Neural cell (in vitro differentiated cells): ENCODE results near the gene SLC22A23. TPM values are rescaled to one million over a fixed set of nuclear protein-coding genes. Genes with fewer than 3 reads are reported as not detected.

Experiments used
- H2AFZ ChIP-seq: fragments of 200-600, 300-800 bp; sonication (generic), shearing (Covaris generic); 2 replicates; pipeline ENCODE4 v1.6.0; 2014; ENCODE audit warnings: low read depth, mild to moderate bottlenecking, antibody characterized with exemption, low read length, moderate library complexity
- H3F3A ChIP-seq: fragments of 200-600 bp; shearing (Covaris generic); 2 replicates; pipeline ENCODE4 v1.6.1; 2016; ENCODE audit warnings: mild to moderate bottlenecking, moderate library complexity, mixed read lengths, antibody characterized with exemption, low read length; ENCODE audit not compliant: insufficient read depth, poor library complexity, severe bottlenecking
- H3K27ac ChIP-seq: fragments of 200-600, 300-800 bp; sonication (generic), shearing (Covaris generic); 2 replicates; pipeline ENCODE4 v1.5.1; 2014; ENCODE audit warnings: mild to moderate bottlenecking, low read length, moderate library complexity
- H3K27me3 ChIP-seq: fragments of 300-800, 200-600 bp; sonication (generic), shearing (Covaris generic); 2 replicates; pipeline ENCODE4 v1.6.0; 2014; ENCODE audit warnings: mild to moderate bottlenecking, low read depth, low read length, moderate library complexity; ENCODE audit not compliant: insufficient read depth
- H3K36me3 ChIP-seq: fragments of 300-800, 200-600 bp; sonication (generic), shearing (Covaris generic); 2 replicates; pipeline ENCODE4 v1.5.1; 2014; ENCODE audit warnings: mild to moderate bottlenecking, antibody characterized with exemption, low read length, moderate library complexity; ENCODE audit not compliant: insufficient read depth
- H3K4me2 ChIP-seq: fragments of 300-800, 200-600 bp; sonication (generic), shearing (Covaris generic); 2 replicates; pipeline ENCODE4 v1.6.0; 2014; ENCODE audit warnings: mild to moderate bottlenecking, low read length
- H3K4me3 ChIP-seq: fragments of 300-800, 200-600 bp; sonication (generic), shearing (Covaris generic); 2 replicates; pipeline ENCODE4 v1.5.1; 2014; ENCODE audit warnings: mild to moderate bottlenecking, low read length, moderate library complexity
- H3K79me2 ChIP-seq: fragments of 200-600 bp; shearing (Covaris generic); replicated peaks from 2 replicates; pipeline ENCODE4 v1.6.0; 2014; ENCODE audit warnings: mild to moderate bottlenecking, low read length, moderate library complexity; ENCODE audit not compliant: insufficient read depth
- H3K9ac ChIP-seq: fragments of 300-800, 200-600 bp; sonication (generic), shearing (Covaris generic); 2 replicates; pipeline ENCODE4 v1.6.1; 2016; ENCODE audit warnings: mild to moderate bottlenecking, low read length, mixed read lengths
- H3K9me2 ChIP-seq: fragments of 200-600 bp; shearing (Covaris generic); 2 replicates; pipeline ENCODE4 v1.6.1; 2016; ENCODE audit warnings: mild to moderate bottlenecking, low read length, mixed read lengths; ENCODE audit not compliant: insufficient read depth
- H3K9me3 ChIP-seq: fragments of 200-600, 300-800 bp; sonication (generic), shearing (Covaris generic); 2 replicates; pipeline ENCODE4 v1.6.1; 2016; ENCODE audit warnings: mild to moderate bottlenecking, mixed run types, low read length, moderate library complexity, mixed read lengths
- H4K20me1 ChIP-seq: fragments of 200-600 bp; shearing (Covaris generic); 2 replicates; pipeline ENCODE4 v1.6.1; 2016; ENCODE audit warnings: mild to moderate bottlenecking, mixed run types; ENCODE audit not compliant: insufficient read depth
- EP300 ChIP-seq: fragments of 450-650 bp; conservative IDR thresholded peaks from 2 replicates; pipeline ENCODE4 v1.6.1; 2014; ENCODE audit warnings: antibody characterized with exemption, mild to moderate bottlenecking, moderate library complexity; ENCODE audit not compliant: poor library complexity, severe bottlenecking
- EZH2 ChIP-seq: fragments of 200-600, 300-800 bp; shearing (Covaris generic), sonication (generic); IDR thresholded peaks from 2 replicates; pipeline ENCODE4 v1.6.1; 2014; ENCODE audit warnings: antibody characterized with exemption, low read length, borderline replicate concordance, mild to moderate bottlenecking; ENCODE audit not compliant: insufficient read depth, poor library complexity, severe bottlenecking
- MXI1 ChIP-seq: fragments of 450-650 bp; conservative IDR thresholded peaks from 2 replicates; pipeline ENCODE4 v1.6.1; 2014; ENCODE audit warnings: antibody characterized with exemption, mild to moderate bottlenecking; ENCODE audit not compliant: poor library complexity, severe bottlenecking
- POLR2AphosphoS5 ChIP-seq: IDR thresholded peaks from 2 replicates; pipeline ENCODE4 v1.6.1; 2012
- RAD21 ChIP-seq: fragments of 450-650 bp; conservative IDR thresholded peaks from 2 replicates; pipeline ENCODE4 v1.6.1; 2014; ENCODE audit warnings: antibody characterized with exemption, mild to moderate bottlenecking, moderate library complexity
- SMC3 ChIP-seq: fragments of 450-650 bp; conservative IDR thresholded peaks from 2 replicates; pipeline ENCODE4 v1.6.1; 2014; ENCODE audit warnings: antibody characterized with exemption, mild to moderate bottlenecking, moderate library complexity; ENCODE audit not compliant: poor library complexity
- TAF1 ChIP-seq: IDR thresholded peaks from 2 replicates; pipeline ENCODE4 v1.6.1; 2012; ENCODE audit warnings: low read depth
- polyA plus RNA-seq: library from polyadenylated mRNA; depleted of rRNA; stranded (reverse); fragments of >200 nt; gene quantifications from 2 replicates; pipeline ENCODE4 v1.2.3, GENCODE V29; 2014
- TF ChIP-seq, protein P1 (sequence below): fragments of 450-650 bp; IDR thresholded peaks from 2 replicates; pipeline ENCODE4 v1.5.1; 2014; ENCODE audit warnings: antibody characterized with exemption, mild to moderate bottlenecking, moderate library complexity; ENCODE audit not compliant: poor library complexity, severe bottlenecking
- TF ChIP-seq, protein P2 (sequence below): IDR thresholded peaks from 2 replicates; pipeline ENCODE4 v1.6.1; 2012; ENCODE audit warnings: borderline replicate concordance

Gene SLC22A23
- polyA plus RNA-seq, 1 donor from 2014 or later: 8.8 TPM

- Histone ChIP-seq H3K9me2 (no peaks in the 10 kb centered on the region), H3K4me2 (peak overlapping the region; percentile 95), H3K27ac (no peak overlapping the region), H3K27me3 (no peaks in the 10 kb centered on the region), H2AFZ (no peak overlapping the region), H3K79me2 (peaks cover 47% of the 10 kb centered on the region), H3F3A (no peaks in the 10 kb centered on the region), H3K9ac (peak overlapping the region; percentile 79), H3K36me3 (no peaks in the 10 kb centered on the region), H3K9me3 (no peaks in the 10 kb centered on the region), H4K20me1 (no peaks in the 10 kb centered on the region), H3K4me3 (peak overlapping the region; percentile 99)
- peak; percentile 22 for TF ChIP-seq SMC3
- no peak for TF ChIP-seq EZH2
- no peak for TF ChIP-seq MXI1
- TF ChIP-seq, protein P1, sequence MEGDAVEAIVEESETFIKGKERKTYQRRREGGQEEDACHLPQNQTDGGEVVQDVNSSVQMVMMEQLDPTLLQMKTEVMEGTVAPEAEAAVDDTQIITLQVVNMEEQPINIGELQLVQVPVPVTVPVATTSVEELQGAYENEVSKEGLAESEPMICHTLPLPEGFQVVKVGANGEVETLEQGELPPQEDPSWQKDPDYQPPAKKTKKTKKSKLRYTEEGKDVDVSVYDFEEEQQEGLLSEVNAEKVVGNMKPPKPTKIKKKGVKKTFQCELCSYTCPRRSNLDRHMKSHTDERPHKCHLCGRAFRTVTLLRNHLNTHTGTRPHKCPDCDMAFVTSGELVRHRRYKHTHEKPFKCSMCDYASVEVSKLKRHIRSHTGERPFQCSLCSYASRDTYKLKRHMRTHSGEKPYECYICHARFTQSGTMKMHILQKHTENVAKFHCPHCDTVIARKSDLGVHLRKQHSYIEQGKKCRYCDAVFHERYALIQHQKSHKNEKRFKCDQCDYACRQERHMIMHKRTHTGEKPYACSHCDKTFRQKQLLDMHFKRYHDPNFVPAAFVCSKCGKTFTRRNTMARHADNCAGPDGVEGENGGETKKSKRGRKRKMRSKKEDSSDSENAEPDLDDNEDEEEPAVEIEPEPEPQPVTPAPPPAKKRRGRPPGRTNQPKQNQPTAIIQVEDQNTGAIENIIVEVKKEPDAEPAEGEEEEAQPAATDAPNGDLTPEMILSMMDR: no peak
- TF ChIP-seq RAD21: no peak
- TF ChIP-seq POLR2AphosphoS5: peak; percentile 18
- TF ChIP-seq TAF1: no peak
Observed at GRCh38 chr6:3455569-3456394, 1.1 kb downstream of the SLC22A23 start.

- H3K9me3 ChIP-seq: no peaks in the 10 kb centered on the region
- no peak overlapping the region for H2AFZ ChIP-seq
- no peaks in the 10 kb centered on the region for H4K20me1 ChIP-seq
- TF ChIP-seq SMC3 (no peak), MXI1 (peak; percentile 19), EP300 (no peak), POLR2AphosphoS5 (no peak), RAD21 (peak; percentile 16)
- TF ChIP-seq, protein P2, sequence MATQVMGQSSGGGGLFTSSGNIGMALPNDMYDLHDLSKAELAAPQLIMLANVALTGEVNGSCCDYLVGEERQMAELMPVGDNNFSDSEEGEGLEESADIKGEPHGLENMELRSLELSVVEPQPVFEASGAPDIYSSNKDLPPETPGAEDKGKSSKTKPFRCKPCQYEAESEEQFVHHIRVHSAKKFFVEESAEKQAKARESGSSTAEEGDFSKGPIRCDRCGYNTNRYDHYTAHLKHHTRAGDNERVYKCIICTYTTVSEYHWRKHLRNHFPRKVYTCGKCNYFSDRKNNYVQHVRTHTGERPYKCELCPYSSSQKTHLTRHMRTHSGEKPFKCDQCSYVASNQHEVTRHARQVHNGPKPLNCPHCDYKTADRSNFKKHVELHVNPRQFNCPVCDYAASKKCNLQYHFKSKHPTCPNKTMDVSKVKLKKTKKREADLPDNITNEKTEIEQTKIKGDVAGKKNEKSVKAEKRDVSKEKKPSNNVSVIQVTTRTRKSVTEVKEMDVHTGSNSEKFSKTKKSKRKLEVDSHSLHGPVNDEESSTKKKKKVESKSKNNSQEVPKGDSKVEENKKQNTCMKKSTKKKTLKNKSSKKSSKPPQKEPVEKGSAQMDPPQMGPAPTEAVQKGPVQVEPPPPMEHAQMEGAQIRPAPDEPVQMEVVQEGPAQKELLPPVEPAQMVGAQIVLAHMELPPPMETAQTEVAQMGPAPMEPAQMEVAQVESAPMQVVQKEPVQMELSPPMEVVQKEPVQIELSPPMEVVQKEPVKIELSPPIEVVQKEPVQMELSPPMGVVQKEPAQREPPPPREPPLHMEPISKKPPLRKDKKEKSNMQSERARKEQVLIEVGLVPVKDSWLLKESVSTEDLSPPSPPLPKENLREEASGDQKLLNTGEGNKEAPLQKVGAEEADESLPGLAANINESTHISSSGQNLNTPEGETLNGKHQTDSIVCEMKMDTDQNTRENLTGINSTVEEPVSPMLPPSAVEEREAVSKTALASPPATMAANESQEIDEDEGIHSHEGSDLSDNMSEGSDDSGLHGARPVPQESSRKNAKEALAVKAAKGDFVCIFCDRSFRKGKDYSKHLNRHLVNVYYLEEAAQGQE: no peak
- H3K9me2 ChIP-seq: no peaks in the 10 kb centered on the region
- peak overlapping the region; percentile 95 for H3K4me2 ChIP-seq
- H3K79me2 ChIP-seq: peaks cover 49% of the 10 kb centered on the region
- H3K4me3 ChIP-seq: peak overlapping the region; percentile 99
- no peaks in the 10 kb centered on the region for H3F3A ChIP-seq
- H3K27me3 ChIP-seq: no peaks in the 10 kb centered on the region
- no peak overlapping the region for H3K27ac ChIP-seq
- H3K9ac ChIP-seq: peak overlapping the region; percentile 79
- H3K36me3 ChIP-seq: no peaks in the 10 kb centered on the region
Observed at GRCh38 chr6:3455147-3455568, 1.7 kb downstream of the SLC22A23 start.
